Heart left ventricle (tissue), 16 donors: ENCODE results near the gene FERMT3. TPM values are rescaled to one million over a fixed set of nuclear protein-coding genes. Genes with fewer than 3 reads are reported as not detected.

Source experiments
- ATAC-seq, 4 donors: fragments of 200-7000 bp; cut with Tn5 transposase; one replicate each; pipeline ENCODE4 v1.9.1; 2020 to 2022; ENCODE audit warnings: moderate library complexity in 4 of 4, mild to moderate bottlenecking in 3 of 4, moderate number of reproducible peaks in 1 of 4
- DNase-seq, 5 donors: peaks; one replicate each; pipeline ENCODE4 v3.0.0-alpha.2; 2020
- H3K27ac ChIP-seq, 12 donors: fragments of 200-600 bp; sonication (generic) in 4 of 12; one replicate each; pipeline versions ENCODE4 v1.5.0 to v1.8.0; 2016 to 2022; ENCODE audit warnings: mild to moderate bottlenecking in 2 of 12
- H3K27me3 ChIP-seq, 9 donors: fragments of 200-600 bp; sonication (generic) in 2 of 9; one replicate each; pipeline versions ENCODE4 v1.5.1 to v1.8.0; 2016 to 2022; ENCODE audit warnings: mild to moderate bottlenecking in 3 of 9
- H3K36me3 ChIP-seq, 9 donors: fragments of 200-600 bp; sonication (generic) in 2 of 9; one replicate each; pipeline versions ENCODE4 v1.5.0 to v1.8.0; 2018 to 2022; ENCODE audit warnings: mild to moderate bottlenecking in 2 of 9
- H3K4me1 ChIP-seq, 12 donors: fragments of 200-600 bp; sonication (generic) in 4 of 12; one replicate each; pipeline versions ENCODE4 v1.5.0 to v1.8.0; 2016 to 2022; ENCODE audit warnings: mild to moderate bottlenecking in 3 of 12
- H3K4me3 ChIP-seq, 12 donors: fragments of 200-600 bp; sonication (generic) in 4 of 12; one replicate each; pipeline versions ENCODE4 v1.5.0 to v1.8.0; 2017 to 2022; ENCODE audit warnings: mild to moderate bottlenecking in 9 of 12, moderate library complexity in 4 of 12
- H3K9me3 ChIP-seq, 12 donors: fragments of 200-600 bp; sonication (generic) in 4 of 12; one replicate each; pipeline versions ENCODE4 v1.5.0 to v1.8.0; 2016 to 2022; ENCODE audit warnings: mild to moderate bottlenecking in 1 of 12
- CTCF ChIP-seq, 12 donors: fragments of 200-600 bp; sonication (generic) in 4 of 12; IDR thresholded peaks; one replicate each; pipeline versions ENCODE4 v1.5.0 to v1.8.0; 2018 to 2022; ENCODE audit warnings: antibody characterized with exemption in 12 of 12, mild to moderate bottlenecking in 5 of 12
- POLR2A ChIP-seq, 2 donors: fragments of 450-650 bp; IDR thresholded peaks; one replicate each; pipeline ENCODE4 v1.6.1; 2017; ENCODE audit warnings: antibody characterized with exemption in 2 of 2, mild to moderate bottlenecking in 2 of 2, moderate library complexity in 2 of 2
- WGBS, 4 donors: extraction: QIAGEN DNeasy Blood & Tissue Kit in 2 of 4; methylation state at CpG; one replicate each; pipeline versions ENCODE4 v1.1.5 to v1.1.7; 2013 to 2018; 5-methylcytosine and 5-hydroxymethylcytosine counted together
- intact Hi-C, 10 donors: fragments of 100-400 bp; cut with DNase I; formaldehyde crosslinking; loops; one replicate each; pipeline versions ENCODE4 v1.11.1 to v1.14.2; 2022
- polyA plus RNA-seq, 2 donors: library from polyadenylated mRNA; stranded (reverse); fragments of 200-250 nt; gene quantifications; one replicate each; pipeline ENCODE4 v1.2.3, GENCODE V29; 2013
- total RNA-seq, 9 donors: library from RNA; depleted of rRNA in 2 of 9; stranded (reverse); fragments of >200 nt in 2 of 9; fragmentation: NEBNext Ultra II Directional in 3 of 9; extraction: Animal tissue kit (Norgen Biotek cat#: 25700) in 3 of 9; gene quantifications; one replicate each; pipeline versions ENCODE4 v1.1.0 to v1.2.4, GENCODE V29; 2016 to 2023
- donor health status: ischemic (EF 13 %, LVEDD 7.1; RV severe dilation, severe dysfunction).
- donor health status: healthy with polysubstance abuse.
- donor health status: DM: no; HTN: yes; CAD: no.
- donor health status: DM: no; HTN: no; CAD: no.
- donor health status: ischemic (EF 25% LVEDD 6.9; RV normal size, moderate dysfunction).
- donor health status: ischemic (EF 25% LVEDD 5.7; RV mildly dilated, moderate dysfunction).
- donor health status: healthy.
- donor health status: DM: yes; HTN: yes; CAD: no.
- donor health status: ischemic (EF 35%, LVEDD 5.7; RV mildly dilated, moderate dysfunction).
- donor health status: nonischemic (EF 11% LVEDD 7.7; RV severe dilation, severe dysfunction).
- donor health status: DM: yes; HTN: yes; CAD: no.
- donor health status: PGD.
- donor health status: ischemic (EF 29% LVEDD 5.4; RV normal size, mild dysfunction).
- donor health status: nonischemic (EF 23%, LVEDD 6.1; RV moderate dilation, normal function).

The FERMT3 gene
- total and polyA plus RNA-seq, 11 donors: 2.8 to 71.5 (median 5.7) TPM

GRCh38 chr11:64178203-64178602, 28.3 kb upstream of the FERMT3 start:
- intact Hi-C loops: no loop called here
- no peak for ATAC-seq
- 91 to 100% (median 96%) methylated on average over 1 of the region's 1 CpG for WGBS, 4 donors

GRCh38 chr11:64178951-64179639, 27.4 kb upstream of the FERMT3 start:
- intact Hi-C loops: no loop called here
- Histone ChIP-seq H3K27ac (no peak overlapping the region), H3K27me3 (no peaks in the 10 kb centered on the region), H3K9me3 (peaks cover 0 to under 1% (median 0%) of the 10 kb centered on the region in 12 donors), H3K4me1 (peaks cover 5 to 40% (median 32%) of the 10 kb centered on the region in 12 donors), H3K4me3 (no peak overlapping the region), H3K36me3 (peaks cover 0 to 2% (median 0%) of the 10 kb centered on the region in 9 donors)
- WGBS, 4 donors: 87 to 98% (median 97%) methylated on average over 11 to 12 of the region's 12 CpGs
- no peak for DNase-seq
- ATAC-seq: no peak
- TF ChIP-seq POLR2A (IDR thresholded peaks at IDR 0.05): no peak
- no peak for TF ChIP-seq CTCF (IDR thresholded peaks at IDR 0.05)

More at GRCh38 chr11:64178203-64178602, 28.3 kb upstream of the FERMT3 start:
- Histone ChIP-seq H3K4me3 (no peak overlapping the region), H3K4me1 (peaks cover 5 to 31% (median 24%) of the 10 kb centered on the region in 12 donors), H3K9me3 (peaks cover 0 to 7% (median 0%) of the 10 kb centered on the region in 12 donors), H3K27me3 (no peaks in the 10 kb centered on the region), H3K27ac (no peak overlapping the region), H3K36me3 (peaks cover 0 to 2% (median 0%) of the 10 kb centered on the region in 9 donors)
- no peak for DNase-seq
- TF ChIP-seq POLR2A (IDR thresholded peaks at IDR 0.05) (no peak), CTCF (IDR thresholded peaks at IDR 0.05) (no peak)

GRCh38 chr11:64180891-64181290, 25.6 kb upstream of the FERMT3 start:
- TF ChIP-seq POLR2A (IDR thresholded peaks at IDR 0.05) (no peak), CTCF (IDR thresholded peaks at IDR 0.05) (no peak)
- Histone ChIP-seq H3K4me1 (peaks cover 5 to 51% (median 42%) of the 10 kb centered on the region in 12 donors), H3K4me3 (peak overlapping the region in 10 of 12 donors; percentile 4 to 52 (median 36)), H3K36me3 (peaks cover 0 to 2% (median 0%) of the 10 kb centered on the region in 9 donors), H3K9me3 (no peaks in the 10 kb centered on the region), H3K27ac (peak overlapping the region; percentile 69 to 93 (median 82)), H3K27me3 (no peaks in the 10 kb centered on the region)
- DNase-seq: no peak
- intact Hi-C loops: loop anchor here in 1 of 10 donors (2.0 kb wide), 1 partner anchor 44 kb away; no protein-coding TSS in a partner anchor
- ATAC-seq: no peak
- 41 to 51% (median 47%) methylated on average over 5 of the region's 5 CpGs for WGBS, 4 donors
